OCI-LY7 (cell line): ENCODE measurements around the gene SLC18A2.

Source experiments
- EZH2phosphoT487 ChIP-seq: fragments of 200-600 bp; sonication (generic); IDR thresholded peaks from 2 replicates; pipeline ENCODE4 v1.6.1; 2018; ENCODE audit warnings: low read depth, borderline replicate concordance, mild to moderate bottlenecking, mixed run types, antibody characterized with exemption, low read length, moderate library complexity, mixed read lengths
- TF ChIP-seq, protein P1 (sequence below): fragments of 200-600 bp; sonication (generic); conservative IDR thresholded peaks from 2 replicates; pipeline ENCODE4 v1.5.1; 2014; ENCODE audit warnings: mild to moderate bottlenecking, antibody characterized with exemption, low read length, moderate library complexity, mixed read lengths

DNA sequence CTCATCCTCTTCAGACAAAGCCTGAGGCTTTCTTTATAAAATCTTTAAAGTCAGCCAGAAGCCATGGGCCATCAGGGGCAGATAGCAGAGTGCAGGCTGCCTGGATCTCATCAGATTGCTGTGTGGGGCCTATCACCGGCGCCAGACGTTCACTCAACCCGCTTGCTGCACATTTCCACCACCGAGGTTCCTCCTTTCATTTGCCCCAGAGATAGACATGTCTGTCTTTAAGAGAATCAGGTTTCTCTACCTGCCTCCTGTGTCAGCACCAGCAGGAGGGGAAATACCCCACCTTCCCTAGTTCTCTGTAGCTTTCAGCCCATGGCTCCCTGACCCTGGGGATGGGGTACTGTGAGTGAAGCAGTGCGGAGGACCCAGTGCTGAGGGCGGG, 22.0 kb downstream of the SLC18A2 start:
- TF ChIP-seq, protein P1, sequence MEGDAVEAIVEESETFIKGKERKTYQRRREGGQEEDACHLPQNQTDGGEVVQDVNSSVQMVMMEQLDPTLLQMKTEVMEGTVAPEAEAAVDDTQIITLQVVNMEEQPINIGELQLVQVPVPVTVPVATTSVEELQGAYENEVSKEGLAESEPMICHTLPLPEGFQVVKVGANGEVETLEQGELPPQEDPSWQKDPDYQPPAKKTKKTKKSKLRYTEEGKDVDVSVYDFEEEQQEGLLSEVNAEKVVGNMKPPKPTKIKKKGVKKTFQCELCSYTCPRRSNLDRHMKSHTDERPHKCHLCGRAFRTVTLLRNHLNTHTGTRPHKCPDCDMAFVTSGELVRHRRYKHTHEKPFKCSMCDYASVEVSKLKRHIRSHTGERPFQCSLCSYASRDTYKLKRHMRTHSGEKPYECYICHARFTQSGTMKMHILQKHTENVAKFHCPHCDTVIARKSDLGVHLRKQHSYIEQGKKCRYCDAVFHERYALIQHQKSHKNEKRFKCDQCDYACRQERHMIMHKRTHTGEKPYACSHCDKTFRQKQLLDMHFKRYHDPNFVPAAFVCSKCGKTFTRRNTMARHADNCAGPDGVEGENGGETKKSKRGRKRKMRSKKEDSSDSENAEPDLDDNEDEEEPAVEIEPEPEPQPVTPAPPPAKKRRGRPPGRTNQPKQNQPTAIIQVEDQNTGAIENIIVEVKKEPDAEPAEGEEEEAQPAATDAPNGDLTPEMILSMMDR, result no peak
- TF ChIP-seq EZH2phosphoT487, result no peak
